GM12865 (cell line): ENCODE measurements around the gene NUS1.

Experiments
- DNase-seq: peaks from one replicate; pipeline ENCODE4 v3.0.0; 2010; ENCODE audit warnings: low read depth
- H3K4me3 ChIP-seq: 2 replicates; pipeline ENCODE4 v1.5.1; 2011; ENCODE audit warnings: mild to moderate bottlenecking, low read depth, low read length, control low read depth
- CTCF ChIP-seq: IDR thresholded peaks from 2 replicates; pipeline ENCODE4 v1.5.1; 2011; ENCODE audit warnings: low read length, control low read depth, low read depth, inconsistent platforms; ENCODE audit not compliant: insufficient read depth; ENCODE audit errors: missing control alignments

The NUS1 gene

DNA sequence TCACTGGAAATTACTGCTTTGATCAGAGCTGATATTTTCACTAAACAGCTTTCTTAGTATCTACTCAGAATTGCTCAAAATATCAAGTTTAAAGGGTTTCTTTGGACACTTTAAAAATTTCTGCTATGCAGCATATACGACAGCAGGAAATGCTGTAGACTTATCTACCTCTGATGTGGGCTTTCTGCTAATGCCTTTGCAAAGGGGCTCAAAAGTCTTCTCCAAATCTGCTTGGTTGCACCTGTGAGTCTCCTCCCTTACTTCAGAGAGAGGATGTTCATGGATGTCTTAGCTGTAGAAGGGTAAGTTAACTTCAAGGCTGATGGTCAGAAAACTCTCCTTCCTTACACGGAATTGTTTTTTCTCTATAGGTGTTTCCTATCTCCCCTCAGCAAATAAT lies 19.9 kb upstream of the NUS1 start:
- no peak for TF ChIP-seq CTCF
- no peak for DNase-seq
- no peak overlapping the region for H3K4me3 ChIP-seq

GRCh38 chr6:117666881-117667280 lies 8.4 kb upstream of the NUS1 start:
- no peak for TF ChIP-seq CTCF
- no peak overlapping the region for H3K4me3 ChIP-seq
- no peak for DNase-seq

GRCh38 chr6:117668736-117669135 lies 6.5 kb upstream of the NUS1 start:
- no peak for TF ChIP-seq CTCF
- no peak for DNase-seq
- no peak overlapping the region for H3K4me3 ChIP-seq

DNA sequence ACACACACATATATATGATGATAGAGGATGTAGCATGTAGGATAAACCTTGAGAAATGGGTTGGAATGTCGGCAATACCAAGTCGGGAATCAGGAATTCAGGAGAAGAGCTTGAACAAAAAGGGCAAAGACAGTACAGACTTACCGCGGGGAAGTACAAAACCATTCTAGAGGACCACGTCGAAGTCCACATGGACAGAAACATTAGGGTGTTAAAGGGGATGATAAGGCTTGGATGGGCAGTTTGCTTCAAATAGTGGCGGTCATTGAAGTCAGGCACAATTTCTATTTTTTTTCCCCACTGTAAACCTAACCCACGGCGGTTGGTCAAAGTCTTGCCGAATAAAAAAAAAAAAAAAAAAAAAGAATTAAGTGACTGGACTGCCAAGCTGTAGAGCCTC lies 766 bp upstream of the NUS1 start:
- peak overlapping the region; percentile 59 for H3K4me3 ChIP-seq
- no peak for DNase-seq
- TF ChIP-seq CTCF = no peak

DNA sequence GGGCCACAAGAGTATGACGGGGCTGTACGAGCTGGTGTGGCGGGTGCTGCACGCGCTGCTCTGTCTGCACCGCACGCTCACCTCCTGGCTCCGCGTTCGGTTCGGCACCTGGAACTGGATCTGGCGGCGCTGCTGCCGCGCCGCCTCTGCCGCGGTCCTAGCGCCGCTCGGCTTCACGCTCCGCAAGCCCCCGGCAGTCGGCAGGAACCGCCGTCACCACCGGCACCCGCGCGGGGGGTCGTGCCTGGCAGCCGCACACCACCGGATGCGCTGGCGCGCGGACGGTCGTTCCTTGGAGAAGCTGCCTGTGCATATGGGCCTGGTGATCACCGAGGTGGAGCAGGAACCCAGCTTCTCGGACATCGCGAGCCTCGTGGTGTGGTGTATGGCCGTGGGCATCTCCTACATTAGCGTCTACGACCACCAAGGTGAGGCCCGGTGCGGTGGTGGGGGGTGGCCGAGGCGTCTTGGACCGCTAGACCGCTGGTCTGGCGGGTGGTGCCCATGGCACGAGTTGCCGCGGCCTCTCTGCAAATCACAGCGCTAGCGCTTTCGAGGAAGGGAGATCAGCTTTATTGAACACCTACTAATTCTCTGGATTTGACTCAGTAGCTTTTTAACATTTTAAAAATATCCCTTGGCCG lies 511 bp downstream of the NUS1 start:
- H3K4me3 ChIP-seq = peak overlapping the region; percentile 84
- peak; percentile 25 for DNase-seq

DNA sequence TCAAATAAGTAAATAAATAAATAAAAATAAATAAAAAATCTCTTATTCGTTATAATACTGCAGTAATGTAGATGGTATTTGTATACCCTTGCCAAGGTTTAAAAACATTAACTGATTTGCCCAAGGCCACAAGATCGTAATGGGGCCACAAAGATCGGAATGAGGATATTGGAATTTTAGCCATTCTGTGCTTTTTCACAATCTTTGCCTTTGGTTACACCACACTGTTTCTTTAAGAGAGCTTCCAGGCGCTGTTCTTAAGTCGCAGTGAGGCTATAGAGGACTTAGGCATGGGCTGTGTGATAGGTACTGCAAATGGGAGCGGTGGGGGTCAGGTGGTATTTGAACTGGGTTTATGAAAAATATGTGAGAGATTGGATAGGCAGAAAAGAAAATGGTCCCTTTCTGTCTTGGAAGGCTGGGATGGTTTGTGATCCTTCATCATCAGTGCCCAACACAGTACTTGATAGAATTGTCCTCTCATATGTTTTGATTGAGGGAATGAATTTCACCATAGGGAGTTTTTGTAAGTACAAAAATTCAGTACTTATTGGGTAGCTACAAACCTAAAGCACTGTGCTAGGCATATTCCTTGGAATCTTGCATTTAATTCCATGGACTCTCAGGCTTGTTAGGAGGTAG lies 1.4 kb downstream of the NUS1 start:
- no peak for TF ChIP-seq CTCF
- peak overlapping the region; percentile 84 for H3K4me3 ChIP-seq
- no peak for DNase-seq

DNA sequence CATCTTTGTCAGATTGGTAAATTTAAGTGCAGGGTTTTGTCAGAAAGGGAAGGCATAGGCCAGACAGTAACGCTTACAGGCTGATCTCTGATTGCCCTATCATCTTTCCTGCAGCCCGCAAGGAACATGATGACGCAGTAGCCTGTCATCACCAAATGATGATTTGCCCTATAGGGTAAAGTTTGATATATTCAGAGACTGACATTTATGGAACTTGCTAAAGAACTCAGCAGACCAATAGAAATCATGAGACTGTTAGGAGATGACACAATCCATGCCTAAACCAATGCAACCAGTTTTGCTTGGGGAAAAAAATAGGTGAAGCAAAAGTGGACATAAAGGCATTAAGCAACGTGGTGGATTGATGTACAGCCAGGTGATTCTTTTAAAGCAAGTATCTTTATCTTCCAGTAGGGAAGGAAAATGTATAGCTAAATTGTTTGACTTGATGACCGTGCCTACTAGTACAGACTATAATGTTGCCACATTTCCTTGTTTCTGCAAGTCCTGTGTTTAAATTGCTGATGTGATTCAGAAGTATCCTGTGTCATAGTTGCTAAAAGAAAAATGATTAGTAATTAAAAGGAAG lies 2.4 kb downstream of the NUS1 start:
- no peak for DNase-seq

More for the DNA sequence above, 2.4 kb downstream of the NUS1 start:
- peak overlapping the region; percentile 8 for H3K4me3 ChIP-seq
- no peak for TF ChIP-seq CTCF
